GM12878 (cell line): ENCODE measurements around the gene IGF1R. TPM values are rescaled to one million over a fixed set of nuclear protein-coding genes. Genes with fewer than 3 reads are reported as not detected.

Experiments
- ATAC-seq: fragments of 200-7000 bp; cut with Tn5 transposase; 3 replicates; pipeline ENCODE4 v1.9.1; 2020; ENCODE audit warnings: mild to moderate bottlenecking, moderate library complexity
- BruUV-seq: library from RNA; stranded (reverse); fragments of 400-500 nt; replicated peaks from 2 replicates; lab custom pipeline; 2021; lab: Mats Ljungman, UMichigan
- CTCF ChIA-PET: fragments of 300-600 bp; sonication (Branson Sonifier 250); formaldehyde crosslinking; extraction: SDS; loops from one replicate; lab custom pipeline; 2021; ENCODE audit warnings: inconsistent platforms; lab: Yijun Ruan, JAX
- POLR2A ChIA-PET: fragments of 350-600 bp; formaldehyde crosslinking; extraction: SDS; loops from one replicate; lab custom pipeline; 2021; ENCODE audit warnings: inconsistent platforms; lab: Charles Lee
- RAD21 ChIA-PET: fragments of 300-600 bp; sonication (Branson Sonifier 250); formaldehyde crosslinking; loops from one replicate; lab custom pipeline; 2023; ENCODE audit warnings: antibody characterized with exemption; ENCODE audit not compliant: unreplicated experiment; lab: Charles Lee
- SMC1A ChIA-PET: fragments of 300-600 bp; sonication (Branson Sonifier 250); formaldehyde crosslinking; loops from one replicate; lab custom pipeline; 2023; ENCODE audit not compliant: unreplicated experiment, uncharacterized antibody; lab: Charles Lee
- DNase-seq: peaks from one replicate; pipeline ENCODE4 v3.0.0-alpha.2; 2011; ENCODE audit warnings: low read depth, low spot score
- FAIRE-seq: peaks from 3 replicates; lab custom pipeline; 2011; peaks lifted over from hg19 to GRCh38; lab: Jason Lieb, UNC
- H2AFZ ChIP-seq: 2 replicates; pipeline ENCODE4 v1.6.0; 2011; ENCODE audit warnings: low read depth, low read length, control low read depth; ENCODE audit not compliant: control insufficient read depth
- H3K27ac ChIP-seq: 2 replicates; pipeline ENCODE4 v1.5.1; 2011; ENCODE audit warnings: control low read depth; ENCODE audit not compliant: control insufficient read depth, insufficient read depth
- H3K27me3 ChIP-seq, 2 experiments: replicated peaks in 1 of 2; 2 replicates each; pipeline versions ENCODE4 v1.6.0 to v1.6.1; 2011; ENCODE audit warnings: low read length in 1 of 2; ENCODE audit not compliant: control insufficient read depth in 2 of 2, insufficient read depth in 2 of 2
- H3K36me3 ChIP-seq, 2 experiments: 2 replicates each; pipeline ENCODE4 v1.5.1; 2011; ENCODE audit warnings: low read length in 1 of 2; ENCODE audit not compliant: control insufficient read depth in 2 of 2, insufficient read depth in 2 of 2
- H3K4me1 ChIP-seq: 2 replicates; pipeline ENCODE4 v1.6.1; 2011; ENCODE audit warnings: mild to moderate bottlenecking, low read length, moderate library complexity, mixed read lengths; ENCODE audit not compliant: control insufficient read depth, insufficient read depth
- H3K4me2 ChIP-seq: 2 replicates; pipeline ENCODE4 v1.6.0; 2011; ENCODE audit warnings: control low read depth; ENCODE audit not compliant: control insufficient read depth, insufficient read depth
- H3K4me3 ChIP-seq: fragments of 200-600 bp; sonication (generic); 2 replicates; pipeline ENCODE4 v1.5.1; 2016
- H3K79me2 ChIP-seq: 2 replicates; pipeline ENCODE4 v1.6.0; 2011; ENCODE audit warnings: low read length; ENCODE audit not compliant: control insufficient read depth, insufficient read depth
- H3K9ac ChIP-seq: 2 replicates; pipeline ENCODE4 v1.8.0; 2011; ENCODE audit warnings: low read length, control low read depth, mixed read lengths; ENCODE audit not compliant: control insufficient read depth, insufficient read depth
- H3K9me3 ChIP-seq: replicated peaks from 3 replicates; pipeline ENCODE4 v1.5.1; 2011; ENCODE audit warnings: mild to moderate bottlenecking, low read length; ENCODE audit not compliant: control insufficient read depth, insufficient read depth
- H4K20me1 ChIP-seq: 2 replicates; pipeline ENCODE4 v1.6.0; 2011; ENCODE audit not compliant: control insufficient read depth, insufficient read depth
- GATAD2B ChIP-seq: fragments of 450-650 bp; conservative IDR thresholded peaks from 2 replicates; pipeline ENCODE4 v1.6.1; 2017; ENCODE audit warnings: low read depth, mild to moderate bottlenecking, moderate library complexity
- HSF1 ChIP-seq: fragments of 150-350 bp; IDR thresholded peaks from 2 replicates; pipeline ENCODE4 v1.6.1; 2014; ENCODE audit warnings: mild to moderate bottlenecking, low read depth, low read length
- PML ChIP-seq: IDR thresholded peaks from 2 replicates; pipeline ENCODE4 v1.6.1; 2012; ENCODE audit warnings: low read length, inconsistent platforms
- POLR2A ChIP-seq: IDR thresholded peaks from 2 replicates; pipeline ENCODE4 v1.6.1; 2011; ENCODE audit warnings: low read depth, mild to moderate bottlenecking, low read length
- SMAD5 ChIP-seq: IDR thresholded peaks from 2 replicates; pipeline ENCODE4 v1.6.1; 2016; ENCODE audit warnings: antibody characterized with exemption, low read depth
- SMARCA5 ChIP-seq: fragments of 450-650 bp; IDR thresholded peaks from 2 replicates; pipeline ENCODE4 v1.6.1; 2017; ENCODE audit warnings: mild to moderate bottlenecking
- SMC3 ChIP-seq: IDR thresholded peaks from 2 replicates; pipeline ENCODE4 v1.6.1; 2011; ENCODE audit warnings: low read length, improper control_type of control experiment, borderline replicate concordance
- STAT1 ChIP-seq: fragments of 450-650 bp; conservative IDR thresholded peaks from 2 replicates; pipeline ENCODE4 v1.6.1; 2014; ENCODE audit warnings: antibody characterized with exemption, mild to moderate bottlenecking
- TARDBP ChIP-seq: IDR thresholded peaks from 2 replicates; pipeline ENCODE4 v1.6.1; 2016; ENCODE audit warnings: borderline replicate concordance
- YBX1 ChIP-seq: fragments of 450-650 bp; IDR thresholded peaks from 2 replicates; pipeline ENCODE4 v1.6.1; 2016; ENCODE audit warnings: antibody characterized with exemption
- ZNF207 ChIP-seq: fragments of 450-650 bp; IDR thresholded peaks from 2 replicates; pipeline ENCODE4 v1.6.1; 2014; ENCODE audit warnings: antibody characterized with exemption, mild to moderate bottlenecking, borderline replicate concordance
- ZNF24 ChIP-seq: fragments of 450-650 bp; IDR thresholded peaks from 2 replicates; pipeline ENCODE4 v1.6.1; 2017; ENCODE audit warnings: antibody characterized with exemption, mild to moderate bottlenecking
- ZNF384 ChIP-seq: IDR thresholded peaks from 2 replicates; pipeline ENCODE4 v1.6.1; 2012; ENCODE audit warnings: low read depth, mild to moderate bottlenecking, low read length, improper control_type of control experiment, borderline replicate concordance
- WGBS: methylation state at CpG from one replicate; pipeline ENCODE4 v1.1.6; 2016; ENCODE audit warnings: low lambda C conversion rate; ENCODE audit not compliant: insufficient replicate concordance, insufficient coverage; ENCODE audit errors: missing lambda C conversion rate; 5-methylcytosine and 5-hydroxymethylcytosine counted together
- in situ Hi-C: fragments of 300-500 bp; cut with MboI; formaldehyde crosslinking; loops from 9 replicates; pipeline ENCODE4 v1.14.3; 2018; ENCODE audit warnings: mixed read lengths
- intact Hi-C: fragments of 100-400 bp; cut with micrococcal nuclease; formaldehyde crosslinking; loops from one replicate; pipeline ENCODE4 v1.14.2; 2022; ENCODE audit not compliant: unreplicated experiment
- polyA plus RNA-seq, 11 experiments: library from polyadenylated mRNA; depleted of rRNA in 4 of 11; unstranded in 6 of 11; stranded (reverse) in 5 of 11; fragments of >200 nt; fragmentation: Nextera tagmentation in 4 of 11; fragmentation: Illumina TruSeq in 1 of 11; extraction: Ambion mirVana in 4 of 11; extraction: Trizol in 1 of 11; gene quantifications; 1 replicate in 1 of 11; 2 replicates in 10 of 11; pipeline versions ENCODE4 v1.2.1 to v1.2.3, GENCODE V29; 2011 to 2016; ENCODE audit warnings: inconsistent platforms in 2 of 11, missing spikeins in 2 of 11, low read depth in 1 of 11
- total RNA-seq, 4 experiments: library from RNA; depleted of rRNA in 3 of 4; stranded (reverse); fragments of >200 nt in 3 of 4; fragmentation: Illumina TruSeq in 1 of 4; extraction: Trizol in 1 of 4; gene quantifications; 2 replicates each; pipeline versions ENCODE4 v1.2.1 to v1.2.3, GENCODE V29; 2013 to 2021
- TF ChIP-seq, protein P1 (sequence below): IDR thresholded peaks from 2 replicates; pipeline ENCODE4 v1.6.1; 2011; ENCODE audit warnings: mild to moderate bottlenecking, low read depth, low read length, moderate library complexity; ENCODE audit not compliant: insufficient replicate concordance
- TF ChIP-seq, protein P2 (sequence below): fragments of 450-650 bp; IDR thresholded peaks from 2 replicates; pipeline ENCODE4 v1.6.1; 2017; ENCODE audit warnings: mild to moderate bottlenecking, low read depth, inconsistent platforms; ENCODE audit not compliant: poor library complexity, severe bottlenecking
- TF ChIP-seq, protein P3 (sequence below): IDR thresholded peaks from 2 replicates; pipeline ENCODE4 v1.6.1; 2011; ENCODE audit warnings: low read depth, low read length, improper control_type of control experiment, borderline replicate concordance

The IGF1R gene
- total and polyA plus RNA-seq, 10 of the 15 experiments (the other 5 are each of a cell fraction or from before 2014, with no cell fraction given) = 0.03 to 2.7 (median 0.66) TPM

- intact Hi-C loops = no loop called here
- no peaks in the 10 kb centered on the region for H3K36me3 ChIP-seq
- no peak overlapping the region for H3K9ac ChIP-seq
- ChIA-PET SMC1A (no interaction called here), POLR2A (no interaction called here), RAD21 (no interaction called here), CTCF (no interaction called here)
- H3K4me3 ChIP-seq = no peak overlapping the region
- H3K27me3 ChIP-seq = no peaks in the 10 kb centered on the region; a peak in 1 of 4 replicates
- WGBS = 43% methylated on average over 5 of the region's 6 CpGs
- FAIRE-seq (no peak), ATAC-seq (no peak), DNase-seq (no peak)
- TF ChIP-seq SMARCA5 (no peak), PML (no peak), SMAD5 (no peak), HSF1 (no peak), YBX1 (no peak), SMC3 (no peak), ZNF384 (no peak), ZNF24 (no peak), TARDBP (no peak), STAT1 (no peak), POLR2A (no peak), GATAD2B (no peak), ZNF207 (no peak)
- TF ChIP-seq, protein P1, sequence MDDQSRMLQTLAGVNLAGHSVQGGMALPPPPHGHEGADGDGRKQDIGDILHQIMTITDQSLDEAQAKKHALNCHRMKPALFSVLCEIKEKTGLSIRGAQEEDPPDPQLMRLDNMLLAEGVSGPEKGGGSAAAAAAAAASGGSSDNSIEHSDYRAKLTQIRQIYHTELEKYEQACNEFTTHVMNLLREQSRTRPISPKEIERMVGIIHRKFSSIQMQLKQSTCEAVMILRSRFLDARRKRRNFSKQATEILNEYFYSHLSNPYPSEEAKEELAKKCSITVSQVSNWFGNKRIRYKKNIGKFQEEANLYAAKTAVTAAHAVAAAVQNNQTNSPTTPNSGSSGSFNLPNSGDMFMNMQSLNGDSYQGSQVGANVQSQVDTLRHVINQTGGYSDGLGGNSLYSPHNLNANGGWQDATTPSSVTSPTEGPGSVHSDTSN = no peak
- TF ChIP-seq, protein P2, sequence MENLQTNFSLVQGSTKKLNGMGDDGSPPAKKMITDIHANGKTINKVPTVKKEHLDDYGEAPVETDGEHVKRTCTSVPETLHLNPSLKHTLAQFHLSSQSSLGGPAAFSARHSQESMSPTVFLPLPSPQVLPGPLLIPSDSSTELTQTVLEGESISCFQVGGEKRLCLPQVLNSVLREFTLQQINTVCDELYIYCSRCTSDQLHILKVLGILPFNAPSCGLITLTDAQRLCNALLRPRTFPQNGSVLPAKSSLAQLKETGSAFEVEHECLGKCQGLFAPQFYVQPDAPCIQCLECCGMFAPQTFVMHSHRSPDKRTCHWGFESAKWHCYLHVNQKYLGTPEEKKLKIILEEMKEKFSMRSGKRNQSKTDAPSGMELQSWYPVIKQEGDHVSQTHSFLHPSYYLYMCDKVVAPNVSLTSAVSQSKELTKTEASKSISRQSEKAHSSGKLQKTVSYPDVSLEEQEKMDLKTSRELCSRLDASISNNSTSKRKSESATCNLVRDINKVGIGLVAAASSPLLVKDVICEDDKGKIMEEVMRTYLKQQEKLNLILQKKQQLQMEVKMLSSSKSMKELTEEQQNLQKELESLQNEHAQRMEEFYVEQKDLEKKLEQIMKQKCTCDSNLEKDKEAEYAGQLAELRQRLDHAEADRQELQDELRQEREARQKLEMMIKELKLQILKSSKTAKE = no peak
- TF ChIP-seq, protein P3, sequence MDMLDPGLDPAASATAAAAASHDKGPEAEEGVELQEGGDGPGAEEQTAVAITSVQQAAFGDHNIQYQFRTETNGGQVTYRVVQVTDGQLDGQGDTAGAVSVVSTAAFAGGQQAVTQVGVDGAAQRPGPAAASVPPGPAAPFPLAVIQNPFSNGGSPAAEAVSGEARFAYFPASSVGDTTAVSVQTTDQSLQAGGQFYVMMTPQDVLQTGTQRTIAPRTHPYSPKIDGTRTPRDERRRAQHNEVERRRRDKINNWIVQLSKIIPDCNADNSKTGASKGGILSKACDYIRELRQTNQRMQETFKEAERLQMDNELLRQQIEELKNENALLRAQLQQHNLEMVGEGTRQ = no peak
- no TSS peak for BruUV-seq
- H3K9me3 ChIP-seq = no peaks in the 10 kb centered on the region
- H3K79me2 ChIP-seq = no peaks in the 10 kb centered on the region
- in situ Hi-C loops = no loop called here
- H3K4me2 ChIP-seq = no peak overlapping the region
- no peak overlapping the region for H2AFZ ChIP-seq
- H4K20me1 ChIP-seq = no peaks in the 10 kb centered on the region
- H3K4me1 ChIP-seq = no peaks in the 10 kb centered on the region
- H3K27ac ChIP-seq = no peak overlapping the region
Observed at GRCh38 chr15:98614681-98615080, 33.7 kb upstream of the IGF1R start.
